ENCODE measurements around the gene ADAM15. TPM values are rescaled to one million over a fixed set of nuclear protein-coding genes. Genes with fewer than 3 reads are reported as not detected.

Gene ADAM15
- total RNA-seq, 5 donors from 2014 or later (not counting 1 experiment from before 2014, with no cell fraction given): 17.3 to 53.0 (median 37.2) TPM

- Histone ChIP-seq H3K27me3 (replicated peaks in 1 of 2; ENCODE audit: control insufficient read depth in 2 of 2, extremely low read depth in 1 of 2, insufficient read depth in 2 of 2, low read length in 1 of 2) (peaks cover 0 to 21% of the 10 kb centered on the region in 2 experiments), H3K4me3 (ENCODE audit: control insufficient read depth in 1 of 2, extremely low read depth in 1 of 2, low read length in 1 of 2) (no peak overlapping the region), H3K27ac (ENCODE audit: low read length) (no peak overlapping the region), H3K4me1 (ENCODE audit: control insufficient read depth in 1 of 2, extremely low read depth in 1 of 2, insufficient read depth in 2 of 2, low read length in 2 of 2) (no peaks in the 10 kb centered on the region), H3K9me3 (no peaks in the 10 kb centered on the region), H3K36me3 (ENCODE audit: control insufficient read depth in 2 of 2, extremely low read depth in 1 of 2, insufficient read depth in 1 of 2, low read length in 1 of 2) (no peaks in the 10 kb centered on the region)
- DNase-seq (no peak), ATAC-seq (replicated peaks in 1 of 4) (no peak)
- POLR2A ChIA-PET: no interaction called here
- Mint-ChIP-seq H3K9me3 (no peaks in the 10 kb centered on the region), H3K27ac (no peak overlapping the region), H3K27me3 (peaks cover 0 to 3% of the 10 kb centered on the region in 2 donors), H3K4me3 (no peak overlapping the region), H3K4me1 (no peaks in the 10 kb centered on the region), H3K36me3 (no peaks in the 10 kb centered on the region)
- 56% methylated on average over 2 of the region's 20 CpGs for WGBS (ENCODE audit: insufficient coverage)
- CTCF ChIA-PET: no interaction called here
Measured at GRCh38 chr1:155034318-155035208, 16.6 kb upstream of the ADAM15 start.

GRCh38 chr1:155035936-155036335 is 15.2 kb upstream of the ADAM15 start:
- 88% methylated on average over 1 of the region's 2 CpGs for WGBS (ENCODE audit: insufficient coverage)
- H3K4me3 ChIP-seq (ENCODE audit: control insufficient read depth in 1 of 2, extremely low read depth in 1 of 2, low read length in 1 of 2): no peak overlapping the region
- CTCF ChIA-PET: no interaction called here
- no peaks in the 10 kb centered on the region for H3K4me1 ChIP-seq (ENCODE audit: control insufficient read depth in 1 of 2, extremely low read depth in 1 of 2, insufficient read depth in 2 of 2, low read length in 2 of 2)
- no peaks in the 10 kb centered on the region for H3K36me3 ChIP-seq (ENCODE audit: control insufficient read depth in 2 of 2, extremely low read depth in 1 of 2, insufficient read depth in 1 of 2, low read length in 1 of 2)
- H3K27me3 ChIP-seq (replicated peaks in 1 of 2; ENCODE audit: control insufficient read depth in 2 of 2, extremely low read depth in 1 of 2, insufficient read depth in 2 of 2, low read length in 1 of 2): peaks cover 0 to 8% of the 10 kb centered on the region in 2 experiments
- no peak overlapping the region for H3K4me3 Mint-ChIP-seq
- H3K9me3 ChIP-seq: no peaks in the 10 kb centered on the region
- H3K4me1 Mint-ChIP-seq: no peaks in the 10 kb centered on the region
- H3K9me3 Mint-ChIP-seq: no peaks in the 10 kb centered on the region
- H3K27me3 Mint-ChIP-seq: peaks cover 0 to 2% of the 10 kb centered on the region in 2 donors
- no peak overlapping the region for H3K27ac Mint-ChIP-seq
- DNase-seq (no peak), ATAC-seq (replicated peaks in 1 of 4) (no peak)
- H3K27ac ChIP-seq (ENCODE audit: low read length): no peak overlapping the region
- POLR2A ChIA-PET: no interaction called here
- H3K36me3 Mint-ChIP-seq: no peaks in the 10 kb centered on the region

- CTCF ChIA-PET: no interaction called here
- no peaks in the 10 kb centered on the region for H3K4me1 Mint-ChIP-seq
- no peak overlapping the region for H3K27ac ChIP-seq (ENCODE audit: low read length)
Measured at GRCh38 chr1:155037043-155037442, 14.1 kb upstream of the ADAM15 start.

GRCh38 chr1:155037851-155038441 is 13.2 kb upstream of the ADAM15 start:
- no peaks in the 10 kb centered on the region for H3K4me1 ChIP-seq (ENCODE audit: control insufficient read depth in 1 of 2, extremely low read depth in 1 of 2, insufficient read depth in 2 of 2, low read length in 2 of 2)
- DNase-seq: no peak
- Mint-ChIP-seq H3K4me1 (no peaks in the 10 kb centered on the region), H3K27ac (no peak overlapping the region), H3K4me3 (no peak overlapping the region), H3K27me3 (peaks cover 0 to 2% of the 10 kb centered on the region in 2 donors), H3K9me3 (no peaks in the 10 kb centered on the region), H3K36me3 (no peaks in the 10 kb centered on the region)
- ATAC-seq (replicated peaks in 1 of 4): no peak
- POLR2A ChIA-PET: no interaction called here
- no peaks in the 10 kb centered on the region for H3K9me3 ChIP-seq
- H3K4me3 ChIP-seq (ENCODE audit: control insufficient read depth in 1 of 2, extremely low read depth in 1 of 2, low read length in 1 of 2): no peak overlapping the region
- 76% methylated on average over 6 of the region's 6 CpGs for WGBS (ENCODE audit: insufficient coverage)
- peaks cover 0 to 8% of the 10 kb centered on the region in 2 experiments for H3K27me3 ChIP-seq (replicated peaks in 1 of 2; ENCODE audit: control insufficient read depth in 2 of 2, extremely low read depth in 1 of 2, insufficient read depth in 2 of 2, low read length in 1 of 2)
- no peak overlapping the region for H3K27ac ChIP-seq (ENCODE audit: low read length)
- H3K36me3 ChIP-seq (ENCODE audit: control insufficient read depth in 2 of 2, extremely low read depth in 1 of 2, insufficient read depth in 1 of 2, low read length in 1 of 2): no peaks in the 10 kb centered on the region
- CTCF ChIA-PET: no interaction called here

More at GRCh38 chr1:155037043-155037442, 14.1 kb upstream of the ADAM15 start:
- Histone ChIP-seq H3K36me3 (ENCODE audit: control insufficient read depth in 2 of 2, extremely low read depth in 1 of 2, insufficient read depth in 1 of 2, low read length in 1 of 2) (no peaks in the 10 kb centered on the region), H3K9me3 (no peaks in the 10 kb centered on the region), H3K4me3 (ENCODE audit: control insufficient read depth in 1 of 2, extremely low read depth in 1 of 2, low read length in 1 of 2) (no peak overlapping the region), H3K27me3 (replicated peaks in 1 of 2; ENCODE audit: control insufficient read depth in 2 of 2, extremely low read depth in 1 of 2, insufficient read depth in 2 of 2, low read length in 1 of 2) (peaks cover 0 to 8% of the 10 kb centered on the region in 2 experiments), H3K4me1 (ENCODE audit: control insufficient read depth in 1 of 2, extremely low read depth in 1 of 2, insufficient read depth in 2 of 2, low read length in 2 of 2) (no peaks in the 10 kb centered on the region)
- 81% methylated on average over 2 of the region's 3 CpGs for WGBS (ENCODE audit: insufficient coverage)
- Mint-ChIP-seq H3K27ac (no peak overlapping the region), H3K9me3 (no peaks in the 10 kb centered on the region), H3K36me3 (no peaks in the 10 kb centered on the region), H3K4me3 (no peak overlapping the region), H3K27me3 (peaks cover 0 to 2% of the 10 kb centered on the region in 2 donors)
- POLR2A ChIA-PET: no interaction called here
- DNase-seq (no peak), ATAC-seq (replicated peaks in 1 of 4) (no peak)

- WGBS (ENCODE audit: insufficient coverage): 63% methylated on average over 3 of the region's 8 CpGs
Measured at GRCh38 chr1:155038602-155039307, 12.4 kb upstream of the ADAM15 start.

GRCh38 chr1:155039308-155039669 is 11.8 kb upstream of the ADAM15 start:
- Histone ChIP-seq H3K9me3 (no peaks in the 10 kb centered on the region), H3K36me3 (ENCODE audit: control insufficient read depth in 2 of 2, extremely low read depth in 1 of 2, insufficient read depth in 1 of 2, low read length in 1 of 2) (no peaks in the 10 kb centered on the region), H3K27me3 (replicated peaks in 1 of 2; ENCODE audit: control insufficient read depth in 2 of 2, extremely low read depth in 1 of 2, insufficient read depth in 2 of 2, low read length in 1 of 2) (peaks cover 0 to 15% of the 10 kb centered on the region in 2 experiments), H3K4me1 (ENCODE audit: control insufficient read depth in 1 of 2, extremely low read depth in 1 of 2, insufficient read depth in 2 of 2, low read length in 2 of 2) (no peaks in the 10 kb centered on the region), H3K4me3 (ENCODE audit: control insufficient read depth in 1 of 2, extremely low read depth in 1 of 2, low read length in 1 of 2) (no peak overlapping the region), H3K27ac (ENCODE audit: low read length) (no peak overlapping the region)
- Mint-ChIP-seq H3K36me3 (no peaks in the 10 kb centered on the region), H3K4me1 (peaks cover 0 to 2% (median 0%) of the 10 kb centered on the region in 3 donors), H3K9me3 (no peaks in the 10 kb centered on the region), H3K4me3 (no peak overlapping the region), H3K27me3 (peaks cover 0 to 2% of the 10 kb centered on the region in 2 donors), H3K27ac (no peak overlapping the region)
- ATAC-seq (replicated peaks in 1 of 4): no peak
- no CpG with 5 or more reads among the region's 4 CpGs for WGBS (ENCODE audit: insufficient coverage)
- DNase-seq: no peak
- POLR2A ChIA-PET: no interaction called here
- CTCF ChIA-PET: no interaction called here

More at GRCh38 chr1:155038602-155039307, 12.4 kb upstream of the ADAM15 start:
- Histone ChIP-seq H3K27ac (ENCODE audit: low read length) (no peak overlapping the region), H3K36me3 (ENCODE audit: control insufficient read depth in 2 of 2, extremely low read depth in 1 of 2, insufficient read depth in 1 of 2, low read length in 1 of 2) (no peaks in the 10 kb centered on the region), H3K4me1 (ENCODE audit: control insufficient read depth in 1 of 2, extremely low read depth in 1 of 2, insufficient read depth in 2 of 2, low read length in 2 of 2) (no peaks in the 10 kb centered on the region), H3K9me3 (no peaks in the 10 kb centered on the region), H3K4me3 (ENCODE audit: control insufficient read depth in 1 of 2, extremely low read depth in 1 of 2, low read length in 1 of 2) (no peak overlapping the region), H3K27me3 (replicated peaks in 1 of 2; ENCODE audit: control insufficient read depth in 2 of 2, extremely low read depth in 1 of 2, insufficient read depth in 2 of 2, low read length in 1 of 2) (peaks cover 0 to 10% of the 10 kb centered on the region in 2 experiments)
- DNase-seq: no peak
- no peaks in the 10 kb centered on the region for H3K4me1 Mint-ChIP-seq
- CTCF ChIA-PET: no interaction called here
- no peak overlapping the region for H3K4me3 Mint-ChIP-seq
- POLR2A ChIA-PET: no interaction called here
- H3K27ac Mint-ChIP-seq: no peak overlapping the region
- H3K36me3 Mint-ChIP-seq: no peaks in the 10 kb centered on the region
- no peak for ATAC-seq (replicated peaks in 1 of 4)
- H3K27me3 Mint-ChIP-seq: peaks cover 0 to 2% of the 10 kb centered on the region in 2 donors
- H3K9me3 Mint-ChIP-seq: no peaks in the 10 kb centered on the region

Measured in T-cell (primary cell).